ENCODE data around the gene LRRC26.

Gene LRRC26

DNA sequence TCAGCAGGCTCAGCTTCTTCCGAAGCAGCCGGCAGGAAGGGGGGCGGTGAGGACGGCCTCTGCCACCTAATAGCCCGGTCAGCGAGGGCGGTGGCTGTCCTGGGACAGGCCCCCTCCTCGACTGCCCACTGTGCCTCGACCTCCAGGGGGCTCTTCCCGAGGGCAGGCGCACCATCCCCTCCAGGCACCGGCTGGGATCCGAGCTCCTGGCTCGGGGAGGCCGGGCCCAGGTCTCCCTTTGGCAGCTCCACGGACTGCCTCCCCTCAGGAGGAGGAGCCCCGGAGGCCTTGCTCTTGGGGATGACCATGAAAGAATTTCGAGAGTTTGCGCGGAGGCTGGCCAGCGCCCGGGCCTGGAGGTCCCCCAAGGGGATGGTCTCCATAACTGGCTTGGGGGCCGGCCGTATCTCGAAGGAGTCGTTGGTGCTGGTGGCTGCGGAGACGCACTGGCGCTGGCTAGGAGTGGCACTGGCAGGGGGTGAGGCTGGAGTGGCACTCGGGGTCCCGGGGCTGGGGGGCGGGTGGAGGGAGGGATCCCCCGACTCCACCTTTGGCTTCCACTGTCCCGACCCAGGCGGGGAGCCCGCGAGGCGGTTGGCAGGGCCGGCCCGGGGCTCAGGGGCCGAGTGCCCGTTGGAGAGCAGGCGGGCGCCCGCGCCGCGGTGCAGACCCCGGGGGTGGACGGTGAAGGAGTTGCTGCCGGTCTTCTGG lies 29.7 kb upstream of the LRRC26 start:
- DNase-seq: no peak

DNA sequence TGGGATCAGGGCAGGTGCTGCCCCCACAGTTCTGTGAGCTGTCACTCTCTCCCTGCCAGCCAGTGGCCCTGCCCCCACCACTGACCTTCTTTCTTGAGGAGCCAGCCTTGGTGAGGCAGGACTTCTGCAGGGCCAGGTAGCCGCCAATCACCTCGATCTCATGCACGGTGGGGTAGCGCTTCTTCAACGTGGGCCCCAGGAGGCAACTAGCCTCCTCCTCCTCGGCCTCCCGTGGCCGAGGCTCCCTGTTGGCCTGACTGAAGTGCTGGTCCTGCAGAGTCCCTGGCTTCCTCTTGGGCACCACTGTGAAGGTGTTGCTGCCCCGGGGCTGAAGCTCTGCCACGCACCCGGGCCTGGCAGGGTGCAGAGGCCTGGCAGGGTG lies 29.0 kb upstream of the LRRC26 start:
- DNase-seq: no peak

DNA sequence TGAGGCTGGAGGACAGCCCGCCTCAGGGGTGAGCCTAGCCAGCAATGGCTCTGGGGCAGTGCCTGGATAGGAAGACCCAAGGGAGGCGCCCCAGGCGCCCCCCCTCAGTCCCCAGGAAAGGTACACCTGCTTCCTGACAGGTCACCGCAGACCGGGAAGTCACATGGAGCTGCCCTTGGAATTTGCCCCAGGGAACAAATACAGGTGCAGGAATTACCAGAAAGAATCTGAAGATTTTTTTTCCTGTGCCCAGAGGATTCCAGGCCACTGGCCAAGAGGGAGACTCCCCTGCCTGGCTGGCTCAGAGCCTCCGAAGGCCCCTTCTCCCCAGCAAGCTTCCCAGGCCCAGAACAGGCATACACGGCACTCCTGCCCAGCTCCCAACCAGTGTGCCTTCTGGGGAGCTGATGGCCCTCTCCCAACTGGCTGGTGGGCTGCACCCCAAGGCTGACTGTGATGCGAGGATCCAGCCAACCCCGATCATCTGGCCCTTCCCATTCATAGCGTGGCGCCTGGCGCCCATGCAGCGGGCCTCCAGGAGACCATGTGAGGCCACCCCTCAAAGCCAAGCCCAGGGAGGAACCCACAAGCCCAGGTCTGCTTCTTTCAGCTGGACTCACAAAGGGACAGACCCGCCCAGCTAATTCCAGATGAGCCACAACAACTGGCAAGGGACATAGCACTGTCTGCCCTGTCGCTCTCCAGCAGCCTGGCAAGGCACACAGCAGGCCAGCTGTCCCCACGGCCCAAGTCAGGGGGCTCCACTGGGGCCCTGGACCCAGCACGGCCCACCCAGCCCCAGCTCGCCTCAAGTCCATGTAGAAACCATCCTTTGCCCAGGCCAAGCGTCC lies 28.4 kb upstream of the LRRC26 start:
- no peak for DNase-seq

DNA sequence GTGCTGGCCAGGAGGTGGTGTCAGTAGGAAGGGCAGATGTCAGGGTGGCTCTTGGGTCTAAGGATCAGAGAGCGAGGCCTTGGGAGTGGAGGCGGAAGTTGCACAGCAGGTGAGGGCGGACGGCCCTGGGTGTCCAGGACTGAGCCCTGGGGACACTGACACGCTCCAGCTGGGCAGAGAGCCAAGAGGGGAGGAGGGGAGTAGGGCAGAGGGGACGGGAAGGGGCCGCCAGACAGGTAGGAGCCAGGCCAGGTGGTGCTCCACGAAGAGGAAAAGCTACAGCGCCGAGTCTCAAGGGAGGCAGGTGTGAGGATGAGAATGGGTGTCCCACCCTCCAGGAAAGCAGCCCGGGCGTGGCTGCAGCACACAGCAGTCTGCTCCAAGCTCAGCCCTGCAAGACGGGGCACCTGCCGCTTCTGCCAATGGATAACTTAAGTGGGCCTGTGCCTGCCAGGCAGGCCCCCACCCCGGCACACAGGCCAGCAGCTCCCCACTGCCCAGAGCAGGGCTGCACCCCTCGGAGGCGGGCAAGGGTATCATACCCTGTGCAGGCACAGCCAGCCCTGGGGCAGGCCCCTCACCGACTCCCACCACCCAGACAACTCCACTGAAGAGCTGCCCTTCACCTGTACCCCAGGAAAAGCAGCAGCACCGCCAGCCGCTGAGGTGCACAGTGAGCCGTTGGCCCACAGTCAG lies 25.8 kb upstream of the LRRC26 start:
- peak; percentile 95 for DNase-seq

DNA sequence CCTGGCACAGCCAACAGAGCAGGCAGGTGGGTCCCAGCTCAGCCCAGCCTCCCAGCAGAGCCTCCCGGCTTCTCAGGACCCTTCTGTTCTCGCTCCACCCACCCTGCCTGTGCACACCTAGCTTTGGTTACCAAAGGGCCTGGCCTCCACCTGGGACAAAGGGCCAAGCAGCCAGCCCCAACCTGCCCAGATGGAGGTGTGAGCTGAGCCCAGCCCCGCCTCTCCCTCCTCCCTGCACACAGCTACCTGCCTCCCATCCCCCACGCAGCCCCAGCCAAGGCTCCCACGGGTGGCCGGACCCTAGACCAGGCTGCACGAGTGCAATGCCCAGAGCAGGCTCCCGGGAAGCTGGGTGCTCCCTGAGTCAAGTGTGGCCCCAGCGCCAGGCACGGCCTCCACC lies 25.1 kb upstream of the LRRC26 start:
- no peak for DNase-seq

DNA sequence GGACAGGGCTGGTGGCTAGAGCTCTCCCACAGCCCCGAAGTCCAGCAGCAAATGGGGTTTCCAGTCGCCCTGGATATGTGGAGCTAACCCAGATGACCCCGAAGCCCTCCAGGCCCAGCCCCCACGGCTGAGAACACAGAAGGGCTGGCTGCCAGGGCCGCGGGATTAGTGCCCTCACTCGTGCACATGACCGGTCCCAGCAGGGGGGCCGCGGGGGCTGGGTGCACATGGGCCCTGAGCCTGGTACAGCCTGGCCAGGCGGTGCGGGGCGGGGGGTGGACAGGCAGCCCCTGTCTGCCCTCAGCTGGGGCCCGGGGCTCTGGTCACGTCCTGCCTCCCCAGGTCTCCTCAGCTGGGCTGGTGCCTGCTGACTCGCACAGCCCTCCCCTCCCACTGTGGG lies 24.5 kb upstream of the LRRC26 start:
- no peak for DNase-seq

DNA sequence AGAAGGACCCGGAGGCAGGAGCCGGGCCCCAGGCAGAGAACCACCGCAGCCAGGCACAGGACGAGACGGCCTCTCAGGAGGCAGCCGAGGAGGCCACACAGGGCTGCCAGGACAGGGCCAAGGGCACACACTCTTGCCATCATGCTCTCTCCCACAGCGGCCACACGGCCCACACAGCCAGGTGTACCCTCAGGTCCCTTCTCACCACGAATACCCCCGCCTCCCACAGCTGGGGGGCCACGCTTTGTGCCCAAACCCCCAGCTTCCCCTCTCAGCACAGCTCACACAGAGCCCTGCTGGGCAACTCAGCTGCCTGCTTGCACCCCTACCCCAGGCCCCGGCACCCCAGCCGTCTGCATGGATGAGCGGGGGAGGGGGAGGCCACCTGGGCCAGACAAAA lies 23.9 kb upstream of the LRRC26 start:
- no peak for DNase-seq

DNA sequence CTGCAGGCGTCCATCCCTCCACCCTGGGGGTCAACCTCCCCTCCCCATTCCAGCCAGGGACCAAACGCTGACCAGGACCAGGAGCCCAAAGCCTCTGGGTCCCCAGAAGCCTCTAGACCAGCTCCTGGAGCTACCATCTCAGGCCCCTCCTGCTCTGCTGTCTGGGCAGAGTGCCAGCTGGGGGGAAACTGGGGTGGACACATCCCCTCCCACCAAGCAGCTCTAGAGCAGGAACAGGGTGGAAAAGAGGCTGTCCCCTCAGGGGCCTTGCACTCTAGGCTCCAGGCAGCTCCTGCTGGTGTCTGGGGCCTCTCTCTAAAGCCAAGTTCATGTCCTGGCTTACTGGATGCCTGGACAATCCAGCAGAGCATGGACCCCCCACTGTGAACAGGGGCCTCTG lies 23.0 kb upstream of the LRRC26 start:
- DNase-seq: no peak

DNA sequence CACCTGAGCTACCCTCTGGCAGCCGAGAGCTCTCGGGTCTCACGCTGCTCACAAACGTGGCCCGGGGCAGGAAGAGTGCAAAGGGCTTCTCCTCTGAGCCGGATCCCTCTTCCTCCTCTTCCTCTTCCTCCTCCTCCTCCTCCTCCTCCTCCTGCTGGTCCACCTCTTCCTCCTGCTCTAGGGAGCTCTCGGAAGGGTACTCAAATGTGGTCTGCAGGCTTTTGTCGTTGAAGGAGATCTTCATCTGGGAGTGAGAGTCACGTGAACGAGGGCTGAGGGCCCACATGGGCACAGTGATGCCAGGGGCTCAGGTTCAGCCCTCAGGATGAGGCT lies 22.6 kb upstream of the LRRC26 start:
- DNase-seq: no peak

DNA sequence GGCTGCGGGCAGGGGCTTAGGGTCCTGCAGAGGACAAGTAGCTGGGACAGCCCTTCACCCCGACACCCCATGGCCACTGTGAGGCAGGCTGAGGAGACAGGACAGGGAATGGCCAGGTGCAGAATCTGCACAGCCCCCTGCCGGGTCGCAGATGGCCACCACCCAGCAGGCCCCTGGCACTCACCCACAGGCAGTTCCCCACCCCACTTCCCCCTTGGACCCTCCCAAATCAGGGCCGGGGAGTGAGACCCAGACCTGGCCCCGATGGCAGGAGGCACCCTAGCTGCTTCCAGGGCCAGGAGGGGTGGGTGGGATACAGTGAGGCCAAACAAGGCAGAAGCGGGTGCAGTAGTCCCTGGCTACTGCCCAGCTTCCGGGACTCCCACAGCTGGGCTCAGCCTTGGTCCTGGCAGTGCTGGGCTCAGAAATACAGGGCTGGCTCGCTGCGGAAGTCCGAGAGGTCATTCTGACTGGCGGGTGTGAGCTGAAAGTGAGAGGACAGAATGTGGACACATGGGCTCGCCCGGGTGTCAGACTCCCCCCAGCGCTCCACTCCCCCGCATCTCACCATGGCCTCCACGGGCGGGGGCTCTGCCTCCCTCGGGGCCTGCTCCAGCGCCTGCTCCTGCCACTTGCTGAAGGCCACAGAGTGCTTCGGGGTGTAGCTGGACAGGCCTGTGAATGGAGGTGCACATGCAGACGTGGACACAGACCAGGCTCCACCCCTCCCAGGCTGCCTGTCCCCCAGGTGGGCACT lies 22.0 kb upstream of the LRRC26 start:
- no peak for DNase-seq

DNA sequence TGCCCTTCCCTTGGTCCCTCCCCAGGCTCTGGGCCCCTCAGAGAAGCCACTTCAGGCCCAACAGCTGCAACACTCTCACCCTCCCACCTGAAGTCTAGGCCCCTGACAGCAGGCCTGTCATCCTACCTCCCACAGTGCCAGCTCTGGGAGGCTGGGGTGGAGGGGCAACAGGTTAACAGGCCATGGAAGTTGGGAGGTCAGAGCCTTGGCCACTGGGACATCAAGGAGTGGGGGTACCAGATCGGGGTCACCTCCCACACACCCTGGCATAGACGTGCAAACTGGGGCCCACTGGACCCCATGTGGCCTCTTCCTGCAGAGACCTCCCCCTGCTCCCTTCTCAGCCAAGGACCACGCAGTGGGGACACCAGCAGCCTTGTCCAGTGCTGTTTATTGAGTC lies 21.4 kb upstream of the LRRC26 start:
- DNase-seq: no peak

DNA sequence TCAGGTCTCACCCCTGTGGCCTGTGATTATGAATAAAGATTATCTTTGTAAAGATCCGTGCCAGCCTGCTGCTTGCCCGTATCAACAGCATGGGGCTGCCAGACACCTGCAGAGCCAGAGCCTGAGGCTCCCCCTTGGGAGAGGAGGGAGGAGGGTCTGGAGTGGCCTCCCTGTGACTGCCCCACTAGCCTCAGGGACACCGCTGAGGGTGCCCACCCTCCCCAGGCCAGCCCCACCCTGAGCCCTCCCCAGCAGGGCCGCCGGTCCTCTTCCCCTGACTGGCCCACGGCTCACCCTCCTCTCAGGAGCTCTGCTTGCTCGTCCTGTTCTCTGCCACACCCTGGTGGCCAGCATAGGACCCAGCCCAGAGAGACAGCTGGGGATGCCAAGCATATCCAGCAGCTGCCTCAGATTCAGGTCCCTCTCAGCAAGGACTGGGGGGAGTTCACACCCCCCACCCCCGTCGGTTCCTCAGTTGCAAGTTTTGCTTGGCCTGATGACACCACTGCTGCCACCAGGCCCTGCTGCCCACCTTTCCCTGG lies 20.5 kb upstream of the LRRC26 start:
- DNase-seq: no peak

DNA sequence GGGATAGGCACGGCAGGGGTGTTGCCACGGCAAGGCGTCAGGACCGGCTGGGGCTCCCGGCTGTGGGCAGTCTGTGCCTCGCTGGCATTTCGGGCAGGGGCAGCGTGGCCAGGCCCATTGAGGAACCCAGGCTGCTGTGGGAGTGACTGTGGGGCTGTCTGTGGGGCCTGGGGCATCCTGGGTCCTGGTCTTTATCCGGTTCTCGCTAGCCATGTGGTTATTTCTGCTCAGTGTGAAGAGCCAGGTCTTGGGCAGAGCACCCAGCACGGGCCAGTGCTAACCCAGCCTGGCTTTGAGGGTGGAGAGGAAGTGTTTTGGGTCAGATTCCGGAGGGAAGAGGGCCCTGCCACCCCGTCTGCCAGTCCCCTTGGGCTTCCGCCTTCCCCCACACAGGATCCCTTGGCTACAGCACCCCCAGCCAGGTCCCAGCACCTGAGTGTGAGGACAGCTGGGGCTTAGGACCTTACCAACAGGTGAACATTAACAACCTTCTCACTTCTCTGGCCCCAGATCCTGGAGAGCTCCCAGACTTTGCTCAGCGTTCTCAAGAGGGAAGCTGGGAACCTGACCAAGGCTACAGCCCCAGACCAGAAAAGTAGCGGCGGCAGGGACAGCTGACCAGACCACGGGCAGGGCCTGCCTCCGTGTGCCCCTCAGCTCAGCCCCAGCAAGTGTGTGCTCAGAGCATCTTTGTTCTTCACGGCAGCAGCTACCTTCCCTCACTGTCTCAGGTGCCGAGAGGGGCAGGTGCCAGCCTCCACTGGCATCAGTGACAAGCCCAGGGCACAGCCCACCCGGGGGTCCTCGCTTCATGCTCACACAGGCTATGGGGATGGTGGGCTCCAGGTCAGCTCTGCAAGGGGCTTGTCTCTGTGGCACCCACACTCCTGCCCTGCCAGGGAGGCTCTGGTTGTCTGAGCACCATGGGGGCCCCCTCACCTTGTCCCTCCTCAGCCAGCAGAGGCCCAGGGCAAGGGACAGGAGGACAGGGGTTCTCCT lies 19.7 kb upstream of the LRRC26 start:
- no peak for DNase-seq

DNA sequence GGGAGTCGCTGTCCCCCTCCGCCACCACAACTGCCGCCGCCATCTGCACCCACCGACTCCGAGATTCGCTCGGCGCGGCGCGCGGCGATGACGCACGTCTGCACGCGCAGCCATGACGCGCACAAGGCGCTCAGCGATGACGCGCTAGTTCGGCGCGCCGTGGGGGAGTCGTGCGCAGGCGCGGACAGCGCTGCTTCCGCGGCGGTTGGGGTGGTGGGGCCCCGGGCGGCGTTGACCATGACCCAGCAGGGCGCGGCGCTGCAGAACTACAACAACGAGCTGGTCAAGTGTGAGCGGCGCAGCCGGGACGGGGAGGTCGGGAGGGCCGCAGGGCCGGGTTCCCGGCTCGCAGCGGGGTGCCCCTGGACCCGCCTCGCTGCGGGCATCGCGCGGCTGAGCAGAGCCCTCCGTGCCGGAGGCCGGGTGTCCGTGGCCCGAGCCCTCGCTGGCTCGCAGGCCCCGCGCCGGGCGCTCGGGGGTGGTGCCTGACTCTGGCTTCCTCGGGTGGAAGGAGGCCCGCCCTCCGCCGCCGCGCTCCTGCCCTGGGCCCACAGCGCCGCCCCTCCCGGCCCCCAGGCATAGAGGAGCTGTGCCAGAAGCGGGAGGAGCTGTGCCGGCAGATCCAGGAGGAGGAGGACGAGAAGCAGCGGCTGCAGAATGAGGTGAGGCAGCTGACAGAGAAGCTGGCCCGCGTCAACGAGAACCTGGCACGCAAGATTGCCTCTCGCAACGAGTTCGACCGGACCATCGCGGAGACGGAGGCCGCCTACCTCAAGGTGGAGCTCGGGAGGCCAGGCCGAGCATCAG lies 18.8 kb upstream of the LRRC26 start, which contains the start of the genes ANAPC2 and SSNA1:
Gene ANAPC2 (minus strand): TSS at position 71 of the 807 bp plus-strand sequence. CDS start 28 bp downstream, at position 43.
Gene SSNA1 (plus strand): TSS at position 187 of the 807 bp plus-strand sequence. CDS start 51 bp downstream, at position 238.
- DNase-seq: peak; percentile 91

DNA sequence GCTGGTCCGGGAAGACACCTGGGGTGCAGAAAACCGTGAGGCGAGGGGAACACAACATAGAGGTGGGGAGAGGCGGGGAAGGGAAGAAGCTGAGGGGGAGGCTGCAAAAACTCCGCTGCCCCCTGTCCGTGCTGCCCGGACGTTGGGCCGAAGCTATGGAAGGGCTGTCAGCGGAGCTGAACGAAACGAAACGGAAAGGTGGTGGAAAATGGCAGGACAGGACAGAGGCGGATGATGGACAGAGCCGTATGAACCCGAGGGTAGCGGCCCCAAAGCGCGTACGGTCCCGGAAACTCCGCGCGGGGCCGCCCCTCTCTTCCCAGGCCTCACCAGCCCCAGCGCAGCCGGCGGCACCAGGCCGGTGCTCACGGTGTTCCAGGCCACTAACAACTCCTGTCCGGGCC lies 18.2 kb upstream of the LRRC26 start:
- DNase-seq: no peak

DNA sequence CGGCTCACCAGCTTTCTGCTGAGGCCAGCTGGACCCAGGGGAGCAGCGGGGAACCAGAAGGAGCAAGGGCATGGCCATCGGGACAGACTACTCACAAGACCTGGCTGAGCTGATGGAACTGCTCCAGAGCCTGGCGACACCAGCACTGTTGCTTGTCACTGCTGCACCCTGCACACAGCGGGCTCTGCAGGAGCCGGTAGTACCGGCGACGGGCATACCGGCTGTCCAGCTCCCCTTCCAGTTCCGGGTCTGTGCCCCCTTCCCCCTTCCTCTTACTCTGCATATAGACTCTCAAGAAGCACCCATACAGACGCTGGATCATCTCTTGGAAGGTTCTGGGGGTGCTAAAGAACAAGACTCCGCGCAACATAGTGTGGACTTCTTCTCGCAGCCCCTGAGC lies 17.5 kb upstream of the LRRC26 start:
- no peak for DNase-seq

DNA sequence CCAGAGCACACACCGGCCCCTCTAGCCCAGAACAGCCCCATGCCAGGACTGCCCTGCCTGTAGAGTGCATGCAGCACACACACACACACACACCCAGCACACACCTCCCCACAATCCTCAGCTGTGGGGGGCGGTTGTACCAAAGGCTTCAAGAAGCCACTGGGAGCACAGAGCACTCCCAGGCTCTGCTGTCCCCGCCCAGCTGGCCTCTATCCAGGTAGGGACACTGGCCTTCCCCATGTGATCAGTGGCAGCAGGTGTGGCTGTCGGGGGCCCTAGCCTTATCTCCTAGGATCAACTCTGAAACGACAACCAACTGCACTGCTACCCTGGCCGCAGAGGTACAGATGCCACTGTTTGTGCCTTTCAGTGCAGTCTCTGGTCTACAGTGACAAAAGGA lies 16.5 kb upstream of the LRRC26 start:
- DNase-seq: no peak

DNA sequence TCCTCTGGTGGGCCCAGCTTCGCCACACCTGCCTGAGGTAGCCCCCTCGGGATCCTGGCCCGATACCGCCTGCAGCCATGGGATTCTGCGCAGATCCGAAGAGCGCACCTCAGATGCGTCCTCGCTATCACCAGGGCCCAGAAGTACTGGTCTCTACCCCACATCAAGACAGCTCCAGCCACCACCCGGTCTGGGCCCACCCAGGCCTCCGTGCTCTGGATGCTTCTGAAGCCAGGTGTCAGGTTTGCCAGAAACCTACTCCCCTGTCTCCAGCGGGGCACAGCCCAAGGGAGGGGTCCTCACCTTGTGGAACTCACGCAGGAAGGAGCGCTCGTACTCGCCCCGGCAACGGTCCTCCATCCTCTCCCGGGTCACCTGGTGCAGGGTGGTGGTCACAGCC lies 16.1 kb upstream of the LRRC26 start:
- no peak for DNase-seq

DNA sequence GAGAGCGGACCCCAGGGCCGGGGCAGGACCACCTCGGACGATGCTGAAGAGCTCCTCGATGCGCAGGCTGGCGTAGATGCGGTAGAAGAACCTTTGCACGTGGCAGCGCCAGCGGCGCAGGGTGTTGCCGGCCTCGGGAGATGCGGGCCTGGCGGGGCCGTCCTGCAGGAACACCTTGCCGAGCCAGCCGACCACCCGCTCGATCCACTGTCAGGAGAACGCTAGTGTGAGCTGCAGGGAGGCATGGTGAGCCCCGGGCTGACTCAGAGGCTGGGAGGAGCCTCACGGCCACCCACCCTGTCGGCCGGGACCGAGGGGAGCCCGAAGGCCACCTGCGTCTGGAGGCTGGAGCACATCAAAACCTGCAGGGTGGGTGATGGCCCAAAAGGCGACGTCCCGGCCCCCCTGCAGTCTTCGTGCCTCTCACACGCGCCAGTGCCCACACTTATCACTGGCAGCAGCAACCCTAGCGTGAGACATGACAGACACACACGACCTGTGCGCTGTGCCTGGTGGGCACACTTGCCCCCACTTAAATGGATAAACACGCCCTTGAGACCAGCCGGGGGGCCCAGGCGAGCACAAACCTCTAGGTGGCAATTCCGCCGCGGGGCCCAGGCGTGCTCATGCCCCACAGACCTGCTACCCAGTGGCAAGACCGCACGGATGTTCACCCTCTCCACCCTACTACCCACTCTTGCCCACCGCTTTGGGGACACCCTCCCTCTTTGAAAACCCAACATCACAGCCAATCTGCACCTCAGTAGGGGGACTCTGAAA lies 15.2 kb upstream of the LRRC26 start:
- DNase-seq: no peak
